Endodermal cell (in vitro differentiated cells): ENCODE results near the gene RILPL2. TPM values are rescaled to one million over a fixed set of nuclear protein-coding genes. Genes with fewer than 3 reads are reported as not detected.
"Not testable (repeated sequence)": the region's sequence is repeated elsewhere in the genome, so short reads cannot be mapped to it uniquely, and the experiment has no call there.

Experiments used
- DNase-seq: peaks from one replicate; pipeline ENCODE4 v3.0.0-alpha.2; 2017
- H3K27ac ChIP-seq: 2 replicates; pipeline ENCODE4 v1.5.1; 2013; ENCODE audit warnings: mild to moderate bottlenecking, low read depth, low read length, moderate library complexity
- H3K27me3 ChIP-seq: 2 replicates; pipeline ENCODE4 v1.6.1; 2013; ENCODE audit warnings: mild to moderate bottlenecking, low read length, moderate library complexity; ENCODE audit not compliant: insufficient read depth, control insufficient read depth, poor library complexity, severe bottlenecking
- H3K36me3 ChIP-seq: 2 replicates; pipeline ENCODE4 v1.7.0; 2013; ENCODE audit warnings: mild to moderate bottlenecking, low read length, moderate library complexity; ENCODE audit not compliant: control insufficient read depth, insufficient read depth
- H3K4me1 ChIP-seq: one replicate; pipeline ENCODE4 v1.7.0; 2013; ENCODE audit warnings: low read length; ENCODE audit not compliant: control insufficient read depth, insufficient read depth
- H3K4me3 ChIP-seq: 2 replicates; pipeline ENCODE4 v1.5.1; 2013; ENCODE audit warnings: mild to moderate bottlenecking, low read length, moderate library complexity
- H3K9ac ChIP-seq: 2 replicates; pipeline ENCODE4 v1.6.1; 2013; ENCODE audit warnings: mild to moderate bottlenecking, low read length, moderate library complexity; ENCODE audit not compliant: poor library complexity, severe bottlenecking; ENCODE audit errors: extremely low read depth
- H3K9me3 ChIP-seq: 2 replicates; pipeline ENCODE4 v1.6.1; 2013; ENCODE audit warnings: mild to moderate bottlenecking, low read length, moderate library complexity; ENCODE audit not compliant: control insufficient read depth
- H3K27ac Mint-ChIP-seq: 2 replicates; pipeline ENCODE4 v1.8.0; 2020; ENCODE audit warnings: mixed read lengths
- H3K27me3 Mint-ChIP-seq: 2 replicates; pipeline ENCODE4 v1.8.0; 2021; ENCODE audit warnings: mild to moderate bottlenecking, mixed read lengths; ENCODE audit not compliant: insufficient read depth
- H3K36me3 Mint-ChIP-seq: 2 replicates; pipeline ENCODE4 v1.8.0; 2020; ENCODE audit warnings: low read depth, mixed read lengths
- H3K4me1 Mint-ChIP-seq: 2 replicates; pipeline ENCODE4 v1.8.0; 2020; ENCODE audit warnings: mixed read lengths
- H3K4me3 Mint-ChIP-seq: 2 replicates; pipeline ENCODE4 v1.8.0; 2020; ENCODE audit warnings: mild to moderate bottlenecking, moderate library complexity, mixed read lengths
- H3K9me3 Mint-ChIP-seq: 2 replicates; pipeline ENCODE4 v1.8.0; 2020; ENCODE audit warnings: mild to moderate bottlenecking, mixed read lengths
- CTCF ChIP-seq: fragments of 200-600 bp; sonication (generic); conservative IDR thresholded peaks from 2 replicates; pipeline ENCODE4 v1.5.0; 2021; ENCODE audit warnings: antibody characterized with exemption, mild to moderate bottlenecking
- WGBS, 2 experiments: methylation state at CpG; one replicate each; pipeline versions ENCODE4 v1.1.5 to v1.1.7; 2013; ENCODE audit warnings: missing lambda C conversion rate in 2 of 2, mixed read lengths in 1 of 2; ENCODE audit not compliant: insufficient coverage in 1 of 2, insufficient read length in 1 of 2; 5-methylcytosine and 5-hydroxymethylcytosine counted together
- total RNA-seq, 2 donors: library from RNA; stranded (reverse); fragmentation: NEBNext Ultra II Directional in 1 of 2; extraction: Animal tissue kit (Norgen Biotek cat#: 25700) in 1 of 2; gene quantifications; 2 replicates in 1 of 2; 3 replicates in 1 of 2; pipeline ENCODE4 v1.2.1, GENCODE V29; 2021

The RILPL2 gene
- total RNA-seq, 2 donors from 2014 or later: 2.6 TPM

DNA sequence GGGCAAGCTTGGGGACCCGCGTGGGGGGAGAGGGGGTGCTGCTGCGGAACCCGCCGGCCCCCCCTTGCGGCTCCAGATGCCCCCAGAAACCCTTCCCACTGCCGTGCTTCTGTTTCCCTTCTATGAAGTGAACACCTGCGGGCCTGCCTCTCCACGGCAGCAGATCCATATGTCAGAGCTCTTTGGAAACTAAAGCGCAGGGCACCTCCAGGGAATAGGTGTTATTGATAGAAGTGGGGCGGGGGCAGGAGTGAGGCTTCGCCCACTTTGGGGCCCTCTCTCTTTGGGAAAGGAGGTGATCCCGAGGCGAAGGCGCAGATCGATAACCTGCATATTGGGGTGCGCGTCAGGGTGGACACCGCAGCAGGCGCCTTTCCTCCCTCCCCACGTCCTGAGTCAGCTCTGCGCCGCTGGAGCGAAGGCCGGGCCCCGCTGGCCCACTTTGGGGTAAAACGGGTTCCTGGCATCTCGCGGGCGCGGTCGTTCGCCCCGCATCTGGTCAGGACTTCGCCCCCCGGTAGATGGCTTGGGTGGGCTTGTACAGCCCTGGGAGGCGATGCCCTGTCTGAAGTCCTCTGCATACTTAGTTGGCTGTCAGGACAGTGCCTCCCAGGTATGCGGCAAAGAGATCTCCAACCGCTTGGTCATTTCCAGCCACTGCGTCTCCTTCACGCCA lies 52.0 kb downstream of the RILPL2 start:
- Mint-ChIP-seq H3K27me3 (no peaks in the 10 kb centered on the region), H3K9me3 (no peaks in the 10 kb centered on the region), H3K27ac (peak overlapping the region; percentile 26), H3K36me3 (no peaks in the 10 kb centered on the region), H3K4me1 (peaks cover 10% of the 10 kb centered on the region), H3K4me3 (peak overlapping the region; percentile 90)
- H3K4me1 ChIP-seq: peaks cover 4% of the 10 kb centered on the region
- no peaks in the 10 kb centered on the region for H3K36me3 ChIP-seq
- peak overlapping the region; percentile 30 for H3K27ac ChIP-seq
- no peaks in the 10 kb centered on the region for H3K27me3 ChIP-seq
- peak overlapping the region; percentile 89 for H3K4me3 ChIP-seq
- H3K9ac ChIP-seq: peak overlapping the region; percentile 54
- H3K9me3 ChIP-seq: no peaks in the 10 kb centered on the region
- DNase-seq: peak; percentile 76
- peak; percentile 12 for TF ChIP-seq CTCF
- 0 to 3% methylated on average over 25 to 39 of the region's 41 CpGs for WGBS, 2 experiments

- peaks cover 1% of the 10 kb centered on the region for H3K4me1 ChIP-seq
- H3K27ac ChIP-seq: no peak overlapping the region
- 83 to 98% methylated on average over 8 to 12 of the region's 14 CpGs for WGBS, 2 experiments
- no peaks in the 10 kb centered on the region for H3K36me3 ChIP-seq
- Mint-ChIP-seq H3K4me1 (peaks cover 4% of the 10 kb centered on the region), H3K4me3 (peak overlapping the region; percentile 90), H3K27ac (peak overlapping the region; percentile 35), H3K9me3 (no peaks in the 10 kb centered on the region), H3K36me3 (no peaks in the 10 kb centered on the region), H3K27me3 (no peaks in the 10 kb centered on the region)
- TF ChIP-seq CTCF: no peak
- H3K4me3 ChIP-seq: peak overlapping the region; percentile 88
- no peak overlapping the region for H3K9ac ChIP-seq
- H3K9me3 ChIP-seq: no peaks in the 10 kb centered on the region
- H3K27me3 ChIP-seq: no peaks in the 10 kb centered on the region
- DNase-seq: no peak
Observed at GRCh38 chr12:123382684-123383083, 53.8 kb downstream of the RILPL2 start.

DNA sequence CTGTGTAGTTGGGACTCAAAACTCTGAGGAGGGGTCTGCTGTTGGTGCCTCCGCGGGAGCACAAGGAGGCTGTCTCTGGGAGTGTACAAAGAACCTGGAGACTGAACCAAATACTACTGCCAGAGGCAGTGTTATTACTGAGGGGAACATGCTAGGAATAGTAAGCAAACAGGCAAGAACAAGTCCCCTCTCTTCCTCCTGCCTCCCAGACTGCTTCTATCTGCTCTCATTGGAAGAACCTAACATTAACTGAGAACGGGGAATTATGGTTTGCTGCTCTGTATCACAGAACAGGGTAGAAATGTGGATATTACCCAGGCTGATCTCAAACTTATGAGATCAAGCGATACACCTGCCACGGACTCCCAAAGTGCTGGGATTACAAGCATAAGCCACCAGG lies 57.1 kb downstream of the RILPL2 start:
- no peak overlapping the region for H3K4me3 Mint-ChIP-seq
- Histone ChIP-seq H3K4me3 (no peak overlapping the region), H3K9me3 (no peaks in the 10 kb centered on the region), H3K27me3 (no peaks in the 10 kb centered on the region), H3K27ac (no peak overlapping the region), H3K9ac (no peak overlapping the region), H3K36me3 (no peaks in the 10 kb centered on the region), H3K4me1 (no peaks in the 10 kb centered on the region)
- no peaks in the 10 kb centered on the region for H3K4me1 Mint-ChIP-seq
- WGBS, 2 experiments: 91 to 93% methylated on average over 3 to 5 of the region's 5 CpGs
- no peak for TF ChIP-seq CTCF
- no peak overlapping the region for H3K27ac Mint-ChIP-seq
- H3K27me3 Mint-ChIP-seq: no peaks in the 10 kb centered on the region
- no peaks in the 10 kb centered on the region for H3K9me3 Mint-ChIP-seq
- no peak for DNase-seq
- H3K36me3 Mint-ChIP-seq: no peaks in the 10 kb centered on the region

- H3K27ac Mint-ChIP-seq: peak overlapping the region; percentile 46
- not testable (repeated sequence) for H3K27me3 Mint-ChIP-seq, H3K9ac ChIP-seq, H3K4me1 Mint-ChIP-seq, H3K4me1 ChIP-seq, H3K36me3 ChIP-seq, H3K9me3 ChIP-seq, H3K36me3 Mint-ChIP-seq, H3K9me3 Mint-ChIP-seq, H3K4me3 Mint-ChIP-seq, H3K4me3 ChIP-seq, H3K27me3 ChIP-seq, DNase-seq, H3K27ac ChIP-seq
- 79% methylated on average over 4 of the region's 5 CpGs; no CpG with 5 or more reads in 1 of the 2 experiments for WGBS, 2 experiments
Observed at GRCh38 chr12:123372415-123372814, 64.1 kb downstream of the RILPL2 start.

GRCh38 chr12:123371667-123372368 lies 64.7 kb downstream of the RILPL2 start:
- WGBS, 2 experiments: 94 to 95% methylated on average over 19 to 48 of the region's 48 CpGs
- not testable (repeated sequence) for H3K27me3 ChIP-seq, H3K9me3 ChIP-seq, H3K36me3 ChIP-seq, H3K4me1 ChIP-seq, H3K36me3 Mint-ChIP-seq, H3K27ac ChIP-seq, H3K4me3 Mint-ChIP-seq, DNase-seq, H3K9me3 Mint-ChIP-seq, H3K4me3 ChIP-seq, H3K27me3 Mint-ChIP-seq, H3K4me1 Mint-ChIP-seq, H3K27ac Mint-ChIP-seq, H3K9ac ChIP-seq
